HCT116 (cell line): Measurements from ENCODE around the gene PDHX. TPM values are rescaled to one million over a fixed set of nuclear protein-coding genes. Genes with fewer than 3 reads are reported as not detected.

ENCODE experiments used
- ATAC-seq: fragments of 200-7000 bp; cut with Tn5 transposase; 2 replicates; pipeline ENCODE4 v1.9.1; 2020; ENCODE audit warnings: mild to moderate bottlenecking, moderate library complexity
- BruUV-seq: library from RNA; stranded (reverse); fragments of 400-500 nt; replicated peaks from 2 replicates; lab custom pipeline; 2021; lab: Mats Ljungman, UMichigan
- CTCF ChIA-PET: fragments of 300-600 bp; sonication (Branson Sonifier 250); formaldehyde crosslinking; loops from one replicate; lab custom pipeline; 2021; ENCODE audit warnings: antibody characterized with exemption; lab: Charles Lee
- POLR2A ChIA-PET: fragments of 300-600, 350-600 bp; sonication (Branson Sonifier 250); formaldehyde crosslinking; loops from one replicate; lab custom pipeline; 2021; ENCODE audit warnings: antibody characterized with exemption; lab: Charles Lee
- RAD21 ChIA-PET, 2 experiments: fragments of 300-600 bp; sonication (Branson Sonifier 250); formaldehyde crosslinking; loops; one replicate each; lab custom pipeline; 2023; ENCODE audit warnings: low total read pairs in 2 of 2; ENCODE audit not compliant: uncharacterized antibody in 2 of 2, unreplicated experiment in 2 of 2, low non-redundant PET in 1 of 2; lab: Charles Lee
- DNase-seq: peaks from one replicate; pipeline ENCODE4 v3.0.0-alpha.2; 2010; ENCODE audit warnings: low read depth, low spot score
- H2AFZ ChIP-seq: fragments of 200-600 bp; shearing (Covaris generic), sonication (generic); 2 replicates; pipeline ENCODE4 v1.6.1; 2017; ENCODE audit warnings: low read depth, mixed run types, mixed read lengths, antibody characterized with exemption, low read length; ENCODE audit not compliant: poor library complexity, severe bottlenecking
- H3K27ac ChIP-seq: 2 replicates; pipeline ENCODE4 v1.5.1; 2012; ENCODE audit warnings: low read depth, low read length
- H3K27me3 ChIP-seq: fragments of 200-600 bp; sonication (generic); 2 replicates; pipeline ENCODE4 v1.6.1; 2016; ENCODE audit warnings: mixed run types, low read length, mixed read lengths; ENCODE audit not compliant: insufficient read depth
- H3K36me3 ChIP-seq, 2 experiments: fragments of 200-500 bp in 1 of 2; fragments of 200-600 bp in 1 of 2; sonication (Bioruptor generic) in 1 of 2; sonication (generic) in 1 of 2; 2 replicates each; pipeline versions ENCODE4 v1.5.1 to v1.6.1; 2014 to 2016; ENCODE audit warnings: low read length in 2 of 2, inconsistent platforms in 1 of 2, mixed read lengths in 1 of 2, mixed run types in 1 of 2; ENCODE audit not compliant: insufficient read depth in 2 of 2, control insufficient read depth in 1 of 2
- H3K4me1 ChIP-seq, 2 experiments: fragments of 200-600 bp in 1 of 2; sonication (generic) in 1 of 2; 2 replicates each; pipeline versions ENCODE4 v1.5.1 to v1.6.1; 2012 to 2017; ENCODE audit warnings: low read length in 2 of 2, inconsistent platforms in 1 of 2, mild to moderate bottlenecking in 1 of 2, mixed read lengths in 1 of 2, mixed run types in 1 of 2, moderate library complexity in 1 of 2; ENCODE audit not compliant: insufficient read depth in 2 of 2, control insufficient read depth in 1 of 2
- H3K4me2 ChIP-seq: fragments of 200-600 bp; sonication (generic); 2 replicates; pipeline ENCODE4 v1.6.1; 2017; ENCODE audit warnings: mixed run types, low read length, mixed read lengths
- H3K4me3 ChIP-seq, 2 experiments: fragments of 200-600 bp in 1 of 2; sonication (generic) in 1 of 2; replicated peaks in 1 of 2; 2 replicates each; pipeline ENCODE4 v1.5.1; 2011 to 2016; ENCODE audit warnings: low read length in 2 of 2, control low read depth in 1 of 2, low read depth in 1 of 2, mild to moderate bottlenecking in 1 of 2, mixed read lengths in 1 of 2, mixed run types in 1 of 2
- H3K79me2 ChIP-seq: fragments of 200-600 bp; sonication (generic); 2 replicates; pipeline ENCODE4 v1.6.1; 2017; ENCODE audit warnings: mild to moderate bottlenecking, mixed run types, low read length, moderate library complexity, mixed read lengths; ENCODE audit not compliant: insufficient read depth
- H3K9ac ChIP-seq: fragments of 200-600 bp; sonication (generic); 2 replicates; pipeline ENCODE4 v1.6.1; 2016; ENCODE audit warnings: low read length, mixed read lengths
- H3K9me2 ChIP-seq: fragments of 200-600 bp; sonication (generic), shearing (Covaris generic); 2 replicates; pipeline ENCODE4 v1.6.1; 2017; ENCODE audit warnings: mixed run types, mild to moderate bottlenecking, moderate library complexity; ENCODE audit not compliant: insufficient read depth
- H3K9me3 ChIP-seq, 2 experiments: fragments of 200-500 bp in 1 of 2; fragments of 200-600 bp in 1 of 2; sonication (Bioruptor generic) in 1 of 2; sonication (generic) in 1 of 2; 2 replicates each; pipeline ENCODE4 v1.6.1; 2014 to 2017; ENCODE audit warnings: low read length in 2 of 2, mixed read lengths in 2 of 2, inconsistent platforms in 1 of 2, low read depth in 1 of 2, mild to moderate bottlenecking in 1 of 2, mixed run types in 1 of 2, moderate library complexity in 1 of 2; ENCODE audit not compliant: control insufficient read depth in 1 of 2, insufficient read depth in 1 of 2
- H4K20me1 ChIP-seq: fragments of 200-600 bp; sonication (generic), shearing (Covaris generic); 2 replicates; pipeline ENCODE4 v1.6.1; 2017; ENCODE audit warnings: mixed run types, mild to moderate bottlenecking, moderate library complexity; ENCODE audit not compliant: insufficient read depth
- ATF3 ChIP-seq: IDR thresholded peaks from 2 replicates; pipeline ENCODE4 v1.6.1; 2012
- CBX3 ChIP-seq: IDR thresholded peaks from 2 replicates; pipeline ENCODE4 v1.6.1; 2012; ENCODE audit warnings: low read depth
- CEBPB ChIP-seq: IDR thresholded peaks from 2 replicates; pipeline ENCODE4 v1.6.1; 2012; ENCODE audit warnings: low read depth
- EGR1 ChIP-seq: IDR thresholded peaks from 2 replicates; pipeline ENCODE4 v1.6.1; 2012; ENCODE audit warnings: low read depth
- ELF1 ChIP-seq: IDR thresholded peaks from 2 replicates; pipeline ENCODE4 v1.6.1; 2012; ENCODE audit warnings: low read depth, borderline replicate concordance
- RAD21 ChIP-seq: IDR thresholded peaks from 2 replicates; pipeline ENCODE4 v1.6.1; 2012; ENCODE audit warnings: low read depth, mild to moderate bottlenecking
- REST ChIP-seq: IDR thresholded peaks from 2 replicates; pipeline ENCODE4 v1.6.1; 2012; ENCODE audit warnings: low read depth
- SIN3A ChIP-seq: IDR thresholded peaks from 2 replicates; pipeline ENCODE4 v1.6.1; 2012; ENCODE audit warnings: low read depth
- TCF7L2 ChIP-seq: IDR thresholded peaks from 2 replicates; pipeline ENCODE4 v1.7.0; 2011; ENCODE audit warnings: borderline replicate concordance, inconsistent platforms; ENCODE audit not compliant: insufficient read depth, insufficient read length; ENCODE audit errors: extremely low read depth
- ZFX ChIP-seq: fragments of 450-650 bp; IDR thresholded peaks from 2 replicates; pipeline ENCODE4 v1.6.1; 2017
- intact Hi-C: fragments of 100-400 bp; cut with micrococcal nuclease; formaldehyde crosslinking; loops from 2 replicates; pipeline ENCODE4 v1.10.0; 2022
- total RNA-seq: library from RNA; stranded (reverse); gene quantifications from one replicate; pipeline ENCODE4 v1.2.1, GENCODE V29; 2021; ENCODE audit not compliant: unreplicated experiment

Gene PDHX
- total RNA-seq, 1 experiment from 2014 or later = 36.6 TPM

- H3K4me2 ChIP-seq = no peak overlapping the region
- POLR2A ChIA-PET = no interaction called here
- DNase-seq (no peak), ATAC-seq (no peak)
- CTCF ChIA-PET = interaction anchor here (1.0 kb wide), 1 partner anchor 296 kb away, joined by 3 read pairs; no protein-coding TSS in a partner anchor
- no peak overlapping the region for H3K9ac ChIP-seq
- H3K4me3 ChIP-seq = no peak overlapping the region
- H4K20me1 ChIP-seq = no peaks in the 10 kb centered on the region
- intact Hi-C loops = no loop called here
- H3K27ac ChIP-seq = no peak overlapping the region
- H3K4me1 ChIP-seq = no peaks in the 10 kb centered on the region
- TF ChIP-seq REST (no peak), EGR1 (no peak), ELF1 (no peak), ATF3 (no peak), ZFX (no peak)
- H3K79me2 ChIP-seq = no peaks in the 10 kb centered on the region
- no peak overlapping the region for H2AFZ ChIP-seq
- RAD21 ChIA-PET = no interaction called here
- BruUV-seq = no TSS peak
- H3K9me2 ChIP-seq = no peaks in the 10 kb centered on the region
- H3K36me3 ChIP-seq = 0 out of 4 replicates have a peak, but pooled peaks cover 0 to 3% of the 10 kb centered on the region in 2 experiments
- H3K9me3 ChIP-seq = no peaks in the 10 kb centered on the region
- no peaks in the 10 kb centered on the region for H3K27me3 ChIP-seq
These were observed 34.5 kb upstream of the PDHX start for GRCh38 chr11:34881900-34882299.

- RAD21 ChIA-PET = no interaction called here
- ATAC-seq (no peak), DNase-seq (no peak)
- H3K36me3 ChIP-seq = no peaks in the 10 kb centered on the region; a peak in 1 of 4 replicates
- no peak overlapping the region for H3K4me2 ChIP-seq
- no peak overlapping the region for H3K9ac ChIP-seq
- H3K79me2 ChIP-seq = no peaks in the 10 kb centered on the region
- no peak overlapping the region for H3K4me3 ChIP-seq
- intact Hi-C loops = no loop called here
- no peaks in the 10 kb centered on the region for H3K27me3 ChIP-seq
- H3K4me1 ChIP-seq = peaks cover 5 to 10% of the 10 kb centered on the region in 2 experiments; a peak in 2 of 4 replicates
- no peaks in the 10 kb centered on the region for H3K9me3 ChIP-seq
- H3K27ac ChIP-seq = no peak overlapping the region
- POLR2A ChIA-PET = no interaction called here
- no peaks in the 10 kb centered on the region for H4K20me1 ChIP-seq
- CTCF ChIA-PET = interaction anchor here (0.8 to 2.4 kb wide), 2 partner anchors 96 to 300 kb away, joined by 3 to 14 read pairs; no protein-coding TSS in a partner anchor
- H3K9me2 ChIP-seq = no peaks in the 10 kb centered on the region
- no TSS peak for BruUV-seq
- TF ChIP-seq CEBPB (no peak), TCF7L2 (no peak), CBX3 (no peak), ATF3 (no peak), RAD21 (no peak), SIN3A (no peak)
- no peak overlapping the region for H2AFZ ChIP-seq
These were observed 29.8 kb upstream of the PDHX start for GRCh38 chr11:34886609-34887008.
